HTR-8/SVneo (cell line): ENCODE data around the gene GDF10.

Source experiments
- DNase-seq: peaks from one replicate; pipeline ENCODE4 v3.0.0; 2011; ENCODE audit warnings: low spot score, mixed read lengths; ENCODE audit not compliant: insufficient read length
- FAIRE-seq: peaks from 2 replicates; lab custom pipeline; 2011; peaks lifted over from hg19 to GRCh38; lab: Jason Lieb, UNC

The GDF10 gene

DNA sequence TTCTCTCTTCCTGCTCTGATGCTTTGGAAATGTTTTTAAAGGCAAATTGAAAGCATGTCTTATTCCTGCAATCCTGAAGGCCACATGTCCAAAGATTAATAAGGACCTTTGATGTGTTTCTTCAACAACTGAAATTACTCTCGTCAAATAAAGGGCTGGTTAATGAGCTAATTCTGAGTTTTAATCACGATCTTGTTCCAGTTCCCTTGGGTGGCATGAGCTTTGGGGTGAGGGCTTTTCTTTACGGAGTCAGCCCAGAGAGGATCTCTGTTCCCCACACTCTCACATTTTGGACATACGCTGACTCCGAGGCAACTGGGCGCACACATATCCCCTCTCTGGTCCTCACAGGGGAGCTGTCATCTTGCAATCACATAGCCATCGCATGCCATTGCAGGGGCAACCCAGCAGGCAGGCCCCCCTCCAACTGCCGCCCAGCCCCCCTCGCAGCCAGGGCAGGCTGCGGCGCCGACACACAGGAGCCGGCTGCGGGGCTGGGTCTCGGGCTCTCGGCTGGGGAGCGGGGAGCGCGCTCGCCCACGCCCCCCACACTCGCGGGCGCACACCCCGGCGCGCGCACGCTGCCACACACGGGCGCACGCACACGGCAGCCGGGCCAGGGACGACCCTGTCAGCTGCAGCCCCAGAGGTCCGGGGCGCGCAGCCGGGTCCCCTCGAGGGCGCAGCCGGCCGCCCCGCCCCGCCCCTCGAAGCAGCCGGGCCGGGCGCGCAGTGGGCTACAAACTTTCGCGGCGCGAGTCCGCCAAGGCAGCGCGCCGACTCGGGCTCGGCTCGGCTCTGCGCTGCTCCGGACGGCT lies at the start of gene GDF10:
GDF10 (plus strand) TSS at position 587 of the 818 bp plus-strand sequence. CDS start 455 bp downstream, outside the sequence.
- FAIRE-seq (no peak), DNase-seq (no peak)

GRCh38 chr10:47252093-47252780 lies 47.8 kb upstream of the GDF10 start:
- no peak for FAIRE-seq
- DNase-seq: no peak

DNA sequence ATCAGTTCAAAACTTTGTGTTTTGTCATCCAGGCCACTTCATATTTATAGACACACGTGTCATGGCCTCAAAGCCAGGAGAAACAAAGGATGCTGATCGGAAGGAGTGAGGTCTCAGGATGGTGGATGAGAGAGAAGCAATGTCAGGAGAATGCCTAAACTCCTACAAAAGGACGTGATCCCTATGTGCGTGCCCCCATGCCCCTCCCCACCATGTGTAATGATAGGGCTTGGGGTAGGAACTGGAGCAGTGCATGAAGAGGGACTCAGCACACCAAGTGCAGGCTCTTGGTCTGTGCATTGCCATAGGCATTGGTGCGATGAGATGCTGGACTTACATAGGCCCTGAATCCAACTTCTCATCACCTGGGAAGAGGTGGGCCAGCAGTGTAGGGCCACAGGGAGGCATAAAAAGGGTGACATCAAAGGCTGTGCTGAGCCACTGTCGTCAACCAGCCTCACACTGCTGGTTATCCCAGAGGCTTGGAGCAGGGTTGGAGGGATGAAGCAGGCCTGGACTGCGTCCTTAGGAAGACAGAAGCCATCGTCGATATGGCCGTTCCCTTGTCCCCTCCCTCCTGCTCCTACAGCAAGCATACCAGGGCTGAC lies 46.9 kb upstream of the GDF10 start:
- no peak for DNase-seq
- no peak for FAIRE-seq

- FAIRE-seq (no peak), DNase-seq (no peak)
These were observed 46.2 kb upstream of the GDF10 start for GRCh38 chr10:47253651-47254375.

DNA sequence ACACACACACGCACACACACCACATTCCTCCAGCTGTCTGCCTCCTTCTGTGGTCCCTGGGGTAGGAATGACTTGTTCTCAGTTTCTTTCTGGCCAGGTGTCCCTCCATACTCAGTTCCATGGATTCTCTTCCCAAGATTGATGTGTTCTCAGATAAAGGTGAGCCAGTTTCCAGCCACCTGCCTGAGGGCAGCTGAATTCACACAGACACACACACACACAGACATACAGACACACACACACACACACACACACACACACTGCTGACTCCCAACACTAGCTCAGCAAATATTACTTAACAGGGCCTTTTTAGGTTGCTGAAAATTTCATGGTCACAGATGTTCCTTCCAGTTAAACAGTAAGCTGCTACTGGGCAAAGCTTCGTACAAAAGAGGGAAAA lies 45.4 kb upstream of the GDF10 start:
- FAIRE-seq (no peak), DNase-seq (no peak)

DNA sequence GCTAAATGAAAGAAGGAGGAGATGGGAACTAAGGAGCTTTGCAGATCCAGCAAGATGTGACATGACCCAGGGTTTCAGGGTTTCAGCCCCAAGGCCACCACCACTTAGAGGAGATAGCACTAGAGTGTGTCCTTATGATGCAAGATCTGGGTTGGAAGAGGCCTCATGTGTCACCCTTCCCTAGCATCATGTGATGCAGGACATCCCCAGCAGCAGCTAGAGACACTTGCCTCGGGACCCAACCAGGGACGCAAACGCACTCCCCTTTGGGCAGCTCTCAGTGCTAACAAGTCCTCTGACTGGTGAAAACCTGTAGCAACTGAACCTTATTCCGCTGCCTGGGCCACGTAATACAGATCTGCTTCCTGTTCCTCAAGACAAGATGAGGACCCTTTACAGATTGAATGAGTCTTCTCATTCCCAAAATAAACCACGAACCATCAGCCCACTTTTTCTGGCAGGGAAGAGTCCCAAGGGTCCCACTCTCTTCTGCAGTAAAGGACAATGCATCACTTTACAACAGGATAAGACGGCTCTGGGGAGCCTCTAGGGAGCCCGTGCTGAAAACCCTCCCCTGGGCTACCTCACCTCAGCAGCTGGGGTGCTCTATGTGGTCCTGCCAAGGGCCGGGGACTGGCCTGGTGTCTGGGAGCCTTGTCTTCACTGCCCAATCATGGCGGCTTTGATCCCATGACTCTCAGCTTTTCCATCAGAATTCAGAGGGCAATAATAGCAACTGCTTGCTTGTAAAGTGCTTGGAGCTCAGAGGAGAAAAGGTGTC lies 44.8 kb upstream of the GDF10 start:
- FAIRE-seq (no peak), DNase-seq (no peak)

GRCh38 chr10:47255866-47256265 lies 44.1 kb upstream of the GDF10 start:
- DNase-seq (no peak), FAIRE-seq (no peak)

DNA sequence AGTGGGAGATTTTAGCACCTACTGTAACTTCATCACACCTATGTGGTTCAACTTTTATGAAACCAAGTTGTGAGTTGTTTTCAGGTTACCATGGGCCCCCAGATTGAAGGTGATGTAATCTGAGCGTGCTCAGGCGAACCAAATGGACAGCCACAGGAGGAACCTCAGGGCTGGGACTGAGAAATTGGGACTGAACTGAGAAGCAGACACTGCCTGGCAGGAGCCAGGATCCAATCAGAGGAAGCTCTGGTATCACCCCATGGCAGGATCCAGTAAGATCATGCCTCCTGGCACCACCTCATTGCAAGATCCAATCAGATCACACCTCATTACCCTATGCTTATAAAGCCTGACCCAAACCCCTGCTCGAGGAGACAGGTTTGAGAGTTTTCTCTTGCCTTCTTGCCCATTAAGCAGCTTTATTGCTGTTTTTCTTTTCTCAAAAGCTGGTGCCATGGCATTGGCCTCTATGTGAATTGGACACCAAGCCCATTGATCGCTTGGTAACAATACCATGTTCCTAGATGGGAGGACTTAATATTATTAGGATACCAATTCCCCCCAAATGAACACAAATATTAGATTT lies 43.2 kb upstream of the GDF10 start:
- DNase-seq (no peak), FAIRE-seq (no peak)

DNA sequence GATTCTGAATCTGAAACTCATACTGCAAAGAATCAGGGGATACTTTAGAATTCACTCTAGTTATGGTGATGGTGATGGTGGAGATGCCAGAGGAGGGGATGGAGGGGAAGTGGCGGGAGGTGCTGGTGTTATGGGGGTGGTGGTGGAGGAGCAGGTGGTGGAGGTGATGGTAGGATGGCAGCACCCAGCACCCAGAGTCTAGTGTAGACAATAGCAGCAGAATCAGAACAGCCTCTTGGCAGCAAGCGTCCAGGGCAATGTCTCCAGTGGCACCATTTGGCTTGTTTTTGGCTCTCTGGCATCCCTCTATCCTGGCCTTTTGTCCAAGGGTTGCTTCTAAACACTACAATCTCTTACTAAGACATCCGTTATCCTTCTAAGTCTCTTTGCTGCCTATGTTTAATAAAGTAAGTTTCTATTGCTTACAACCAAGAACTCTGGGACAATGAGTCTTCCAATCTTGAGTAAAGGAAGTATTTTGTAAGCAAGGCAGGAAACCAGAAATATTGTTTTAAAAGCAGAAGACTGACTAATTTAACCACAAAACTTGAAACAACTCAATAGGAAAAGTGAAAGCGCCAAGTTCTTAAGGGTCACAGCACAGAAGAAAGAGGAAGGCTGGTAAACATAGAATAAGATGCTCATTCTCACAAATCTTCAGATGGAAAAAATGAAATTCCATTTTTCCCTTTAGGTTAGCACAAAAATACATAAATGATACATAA lies 42.4 kb upstream of the GDF10 start:
- FAIRE-seq (no peak), DNase-seq (no peak)

DNA sequence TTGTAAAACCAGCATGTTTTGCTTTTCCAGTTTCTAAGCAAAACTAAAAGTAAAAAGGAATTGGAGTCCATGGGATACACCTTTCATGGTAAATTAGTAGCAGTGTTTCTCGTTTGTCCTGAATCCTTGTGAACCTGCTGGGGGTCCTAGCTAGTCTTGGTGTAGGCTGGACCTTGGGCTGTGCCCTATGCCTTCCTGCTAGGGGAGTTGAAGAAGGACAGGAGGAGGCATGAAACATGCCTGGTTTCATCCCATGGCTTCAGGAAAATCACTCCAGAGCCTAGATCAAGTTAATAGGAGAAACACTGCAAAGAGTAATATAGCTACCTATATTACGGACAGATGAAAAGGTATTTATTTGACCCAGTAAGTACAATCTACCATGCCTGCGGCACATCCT lies 41.1 kb upstream of the GDF10 start:
- DNase-seq (no peak), FAIRE-seq (no peak)

- FAIRE-seq (no peak), DNase-seq (no peak)
These were observed 40.5 kb upstream of the GDF10 start for GRCh38 chr10:47259466-47259865.

- FAIRE-seq (no peak), DNase-seq (no peak)
These were observed 39.4 kb upstream of the GDF10 start for GRCh38 chr10:47260505-47261111.

- DNase-seq (no peak), FAIRE-seq (no peak)
These were observed 38.9 kb upstream of the GDF10 start for GRCh38 chr10:47261121-47261520.

DNA sequence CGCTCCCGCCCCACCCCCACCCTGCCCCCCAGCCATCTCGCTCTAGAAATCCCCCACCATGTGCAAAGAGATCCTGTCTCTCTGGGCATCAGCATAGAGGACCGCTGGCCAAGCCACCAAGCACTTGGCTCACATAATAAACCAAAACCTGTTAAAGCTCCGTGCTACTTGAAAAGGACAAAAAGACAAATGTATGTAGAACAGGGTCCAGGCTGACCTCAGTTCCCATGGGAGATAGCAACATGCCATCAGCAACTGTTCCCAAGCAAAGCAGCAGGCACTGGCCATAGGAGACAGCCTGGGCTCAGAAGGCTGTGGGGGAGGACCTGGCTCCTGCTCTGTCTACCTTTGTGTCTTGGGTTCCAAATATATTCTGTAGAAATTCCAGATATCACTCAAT lies 38.4 kb upstream of the GDF10 start:
- FAIRE-seq (no peak), DNase-seq (no peak)

GRCh38 chr10:47262606-47263533 lies 37.1 kb upstream of the GDF10 start:
- FAIRE-seq: no peak
- no peak for DNase-seq

DNA sequence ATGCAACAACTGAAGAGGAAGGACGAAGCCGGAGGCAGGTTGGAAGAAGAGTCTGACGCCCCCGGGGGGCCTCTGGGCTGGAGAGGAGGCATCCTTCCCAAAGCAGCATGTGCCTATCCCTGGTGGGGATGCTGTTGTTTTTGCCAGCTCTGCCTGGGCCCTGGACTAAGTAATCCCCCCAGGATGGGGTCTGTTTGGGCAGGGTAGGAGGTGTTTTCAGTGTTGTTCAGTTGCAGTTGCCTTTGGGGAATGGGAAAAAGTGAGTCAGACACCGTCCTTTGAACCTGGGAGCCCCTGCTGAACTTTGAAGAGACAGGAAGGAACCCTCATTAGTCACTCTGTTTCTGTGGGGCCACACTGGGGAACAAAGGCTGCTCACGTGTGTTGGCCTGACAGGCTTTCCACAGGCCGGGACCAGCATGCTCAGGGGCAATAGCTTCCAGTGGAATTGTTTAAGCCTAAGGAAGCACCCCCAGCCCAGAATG lies 35.2 kb upstream of the GDF10 start:
- FAIRE-seq: no peak
- no peak for DNase-seq

- DNase-seq (no peak), FAIRE-seq (no peak)
These were observed 33.4 kb upstream of the GDF10 start for GRCh38 chr10:47266602-47267001.
